IPS DF 6.9 (cell line): ENCODE data around the gene ZDHHC5.

Experiments
- DNase-seq: peaks from one replicate; pipeline ENCODE4 v3.0.0-alpha.2; 2013; ENCODE audit warnings: low read depth, low spot score
- H3K27ac ChIP-seq: one replicate; pipeline ENCODE4 v1.5.1; 2013; ENCODE audit warnings: low read length, control low read depth
- H3K27me3 ChIP-seq: 2 replicates; pipeline ENCODE4 v1.6.1; 2013; ENCODE audit warnings: mild to moderate bottlenecking, low read length; ENCODE audit not compliant: control insufficient read depth, insufficient read depth
- H3K36me3 ChIP-seq: 2 replicates; pipeline ENCODE4 v1.6.1; 2013; ENCODE audit warnings: low read length; ENCODE audit not compliant: control insufficient read depth, insufficient read depth
- H3K4me1 ChIP-seq: 2 replicates; pipeline ENCODE4 v1.6.1; 2013; ENCODE audit warnings: low read length; ENCODE audit not compliant: control insufficient read depth, insufficient read depth
- H3K4me3 ChIP-seq: 2 replicates; pipeline ENCODE4 v1.5.1; 2013; ENCODE audit warnings: mild to moderate bottlenecking, low read length
- H3K9me3 ChIP-seq: 2 replicates; pipeline ENCODE4 v1.6.1; 2013; ENCODE audit warnings: low read length, inconsistent platforms; ENCODE audit not compliant: control insufficient read depth, insufficient read depth
- WGBS: extraction: QIAGEN DNeasy Blood & Tissue Kit; methylation state at CpG from one replicate; pipeline ENCODE4 v1.1.7; 2013; ENCODE audit warnings: mixed read lengths, missing lambda C conversion rate; ENCODE audit not compliant: insufficient read length, insufficient coverage; 5-methylcytosine and 5-hydroxymethylcytosine counted together

Gene ZDHHC5

GRCh38 chr11:57728829-57729228 lies 60.9 kb downstream of the ZDHHC5 start:
- WGBS, result no CpG with 5 or more reads among the region's 7 CpGs
- Histone ChIP-seq H3K4me3 (no peak overlapping the region), H3K27ac (no peak overlapping the region), H3K36me3 (no peaks in the 10 kb centered on the region), H3K27me3 (no peaks in the 10 kb centered on the region), H3K9me3 (no peaks in the 10 kb centered on the region), H3K4me1 (peaks cover 2% of the 10 kb centered on the region; the same call in 1 of the 2 replicates)
- no peak for DNase-seq

GRCh38 chr11:57729479-57729878 lies 61.6 kb downstream of the ZDHHC5 start:
- Histone ChIP-seq H3K4me1 (peaks cover 2% of the 10 kb centered on the region; the same call in 1 of the 2 replicates), H3K27me3 (no peaks in the 10 kb centered on the region), H3K9me3 (no peaks in the 10 kb centered on the region), H3K27ac (no peak overlapping the region), H3K36me3 (no peaks in the 10 kb centered on the region), H3K4me3 (no peak overlapping the region)
- WGBS, result no CpG with 5 or more reads among the region's 7 CpGs
- DNase-seq, result no peak

DNA sequence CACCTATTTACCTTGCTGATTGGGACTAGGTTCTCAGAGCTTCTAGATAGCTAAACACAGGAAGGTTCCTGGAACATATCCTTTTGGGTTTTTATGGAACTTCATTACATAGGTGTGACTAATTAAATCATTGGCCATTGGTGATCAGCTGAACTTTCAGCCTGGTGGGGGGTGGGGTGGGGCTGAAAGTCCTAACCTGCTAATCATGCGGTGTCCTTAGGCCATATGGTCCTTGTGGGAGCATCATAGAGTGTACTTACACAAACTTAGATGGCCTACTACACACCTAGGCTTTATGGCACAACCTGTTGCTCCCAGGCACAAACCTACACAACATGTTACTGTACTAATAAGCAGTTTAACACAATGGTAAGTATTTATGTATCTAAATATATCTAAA lies 64.7 kb downstream of the ZDHHC5 start:
- H3K4me1 ChIP-seq, result peaks cover 2% of the 10 kb centered on the region; the same call in 1 of the 2 replicates
- no peak for DNase-seq
- no peak overlapping the region for H3K27ac ChIP-seq
- H3K4me3 ChIP-seq, result no peak overlapping the region
- no peaks in the 10 kb centered on the region for H3K9me3 ChIP-seq
- H3K36me3 ChIP-seq, result no peaks in the 10 kb centered on the region; the same call in 1 of the 2 replicates
- H3K27me3 ChIP-seq, result no peaks in the 10 kb centered on the region
- no CpG with 5 or more reads among the region's 1 CpG for WGBS

DNA sequence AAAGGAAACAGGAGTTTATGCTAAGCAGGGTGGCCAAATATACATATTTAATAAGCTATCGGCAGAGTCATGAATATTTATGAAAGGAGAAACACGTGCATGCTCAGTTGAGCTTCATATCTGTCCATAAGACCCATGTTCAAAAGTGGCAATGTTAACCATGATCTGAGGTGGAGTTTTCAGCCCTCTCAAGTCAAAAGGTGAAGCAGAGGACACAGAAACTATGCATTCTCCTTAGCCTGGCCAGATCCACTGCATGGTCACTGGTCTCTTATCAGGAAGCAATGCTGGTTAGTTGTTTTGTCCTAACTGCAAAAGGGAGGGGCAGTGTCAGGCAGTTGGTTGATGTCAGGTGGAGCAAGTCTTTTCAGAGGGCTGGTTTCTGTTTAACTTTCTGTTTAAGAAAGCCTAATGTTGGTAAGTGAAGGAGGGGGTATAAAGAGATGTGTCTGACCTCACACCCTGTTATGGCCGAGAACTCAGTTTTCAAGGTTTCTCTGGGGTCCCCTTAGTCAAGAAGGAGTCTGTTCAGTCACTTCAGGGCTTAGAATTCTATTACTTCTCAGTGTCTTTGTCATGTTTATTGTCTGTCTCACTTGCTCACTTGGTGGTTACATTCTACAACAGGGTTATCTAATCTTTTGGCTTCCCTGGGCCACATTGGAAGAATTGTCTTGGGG lies 67.8 kb downstream of the ZDHHC5 start:
- Histone ChIP-seq H3K4me3 (no peak overlapping the region), H3K27me3 (no peaks in the 10 kb centered on the region), H3K36me3 (no peaks in the 10 kb centered on the region; the same call in 1 of the 2 replicates), H3K4me1 (no peaks in the 10 kb centered on the region; the same call in 1 of the 2 replicates), H3K27ac (no peak overlapping the region), H3K9me3 (no peaks in the 10 kb centered on the region)
- no peak for DNase-seq
- WGBS, result no CpG with 5 or more reads among the region's 3 CpGs

GRCh38 chr11:57741132-57742086 lies 73.5 kb downstream of the ZDHHC5 start, which contains the start of gene SELENOH:
Gene SELENOH (plus strand): TSS chr11:57741491. CDS start chr11:57741596, 105 bp downstream.
- H3K9me3 ChIP-seq, result no peaks in the 10 kb centered on the region
- peak; percentile 97 for DNase-seq
- H3K4me3 ChIP-seq, result peak within 1 kb of the TSS; percentile 73
- H3K27ac ChIP-seq, result no peak within 1 kb of the TSS
- peaks cover 2% of the 10 kb centered on the region; the same call in 1 of the 2 replicates for H3K4me1 ChIP-seq
- no CpG with 5 or more reads among the region's 75 CpGs for WGBS
- H3K36me3 ChIP-seq, result peaks cover 10% of the 10 kb centered on the region; the same call in 1 of the 2 replicates
- H3K27me3 ChIP-seq, result no peaks in the 10 kb centered on the region

DNA sequence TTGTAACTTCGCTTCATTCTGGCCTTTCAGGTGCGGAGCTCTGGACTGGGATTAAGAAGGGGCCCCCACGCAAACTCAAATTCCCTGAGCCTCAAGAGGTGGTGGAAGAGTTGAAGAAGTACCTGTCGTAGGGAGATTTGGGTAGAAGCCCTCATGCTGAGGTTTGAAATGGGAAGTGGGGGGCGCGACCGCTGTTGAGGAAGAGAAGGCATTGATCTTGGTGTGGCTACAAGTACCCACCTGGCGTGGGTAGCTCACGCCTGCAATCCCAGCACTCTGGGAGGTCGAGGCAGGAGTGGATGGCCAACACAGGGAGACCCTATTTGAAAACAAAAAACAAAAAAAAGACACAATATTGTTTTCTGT lies 74.2 kb downstream of the ZDHHC5 start:
- no CpG with 5 or more reads among the region's 10 CpGs for WGBS

DNA sequence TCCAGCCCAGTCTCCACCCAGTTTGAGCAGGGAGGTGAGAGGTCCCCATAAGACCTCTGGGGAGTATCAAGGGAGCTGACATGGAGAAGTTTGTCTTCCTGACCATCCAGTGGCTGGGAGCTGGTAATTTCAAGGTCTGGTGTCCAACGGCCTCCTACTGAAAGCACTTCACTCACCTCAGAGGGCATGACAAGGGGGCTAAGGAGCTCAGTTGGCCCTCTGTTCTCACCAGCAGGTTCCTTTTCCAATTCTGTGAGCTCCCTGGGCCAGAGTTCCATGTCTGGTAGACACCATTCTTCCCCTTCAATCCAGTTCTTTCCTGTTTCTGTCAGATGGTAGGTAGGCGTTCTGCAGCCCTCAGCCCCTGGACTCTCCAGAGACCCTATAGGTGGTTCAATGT lies 76.4 kb downstream of the ZDHHC5 start:
- DNase-seq, result no peak
- no peaks in the 10 kb centered on the region for H3K9me3 ChIP-seq
- peaks cover 2% of the 10 kb centered on the region; the same call in 1 of the 2 replicates for H3K4me1 ChIP-seq
- no peaks in the 10 kb centered on the region for H3K27me3 ChIP-seq
- H3K4me3 ChIP-seq, result no peak overlapping the region
- no CpG with 5 or more reads among the region's 2 CpGs for WGBS
- H3K36me3 ChIP-seq, result peaks cover 10% of the 10 kb centered on the region; the same call in 1 of the 2 replicates
- H3K27ac ChIP-seq, result no peak overlapping the region

More for the DNA sequence above, 74.2 kb downstream of the ZDHHC5 start:
- peaks cover 10% of the 10 kb centered on the region; the same call in 1 of the 2 replicates for H3K36me3 ChIP-seq
- no peaks in the 10 kb centered on the region for H3K9me3 ChIP-seq
- no peak overlapping the region for H3K27ac ChIP-seq
- DNase-seq, result no peak
- peaks cover 2% of the 10 kb centered on the region; the same call in 1 of the 2 replicates for H3K4me1 ChIP-seq
- H3K27me3 ChIP-seq, result no peaks in the 10 kb centered on the region
- peak overlapping the region; percentile 73 for H3K4me3 ChIP-seq

- H3K27ac ChIP-seq, result no peak overlapping the region
- no peak for DNase-seq
- WGBS, result no CpG with 5 or more reads among the region's 5 CpGs
- peaks cover 10% of the 10 kb centered on the region; the same call in 1 of the 2 replicates for H3K36me3 ChIP-seq
- no peaks in the 10 kb centered on the region for H3K27me3 ChIP-seq
- no peak overlapping the region for H3K4me3 ChIP-seq
- H3K9me3 ChIP-seq, result no peaks in the 10 kb centered on the region
- peaks cover 2% of the 10 kb centered on the region; the same call in 1 of the 2 replicates for H3K4me1 ChIP-seq
Observed at GRCh38 chr11:57745206-57745605, 77.3 kb downstream of the ZDHHC5 start.

- no peaks in the 10 kb centered on the region for H3K27me3 ChIP-seq
- no CpG with 5 or more reads among the region's 1 CpG for WGBS
- no peak overlapping the region for H3K4me3 ChIP-seq
- H3K4me1 ChIP-seq, result peaks cover 2% of the 10 kb centered on the region; the same call in 1 of the 2 replicates
- no peaks in the 10 kb centered on the region for H3K9me3 ChIP-seq
- H3K27ac ChIP-seq, result no peak overlapping the region
- no peak for DNase-seq
- H3K36me3 ChIP-seq, result peaks cover 10% of the 10 kb centered on the region; the same call in 1 of the 2 replicates
Observed at GRCh38 chr11:57746920-57747319, 79.0 kb downstream of the ZDHHC5 start.
